Midbrain (tissue), 1 donor: ENCODE measurements around the gene CIDEA.

Experiments
- DNase-seq: peaks from one replicate; lab custom pipeline; 2025; lab: John Stamatoyannopoulos, UW

Gene CIDEA

GRCh38 chr18:12301263-12302005, 47.3 kb downstream of the CIDEA start:
- no peak for DNase-seq

- no peak for DNase-seq
Measured at GRCh38 chr18:12302391-12303147, 48.4 kb downstream of the CIDEA start.

DNA sequence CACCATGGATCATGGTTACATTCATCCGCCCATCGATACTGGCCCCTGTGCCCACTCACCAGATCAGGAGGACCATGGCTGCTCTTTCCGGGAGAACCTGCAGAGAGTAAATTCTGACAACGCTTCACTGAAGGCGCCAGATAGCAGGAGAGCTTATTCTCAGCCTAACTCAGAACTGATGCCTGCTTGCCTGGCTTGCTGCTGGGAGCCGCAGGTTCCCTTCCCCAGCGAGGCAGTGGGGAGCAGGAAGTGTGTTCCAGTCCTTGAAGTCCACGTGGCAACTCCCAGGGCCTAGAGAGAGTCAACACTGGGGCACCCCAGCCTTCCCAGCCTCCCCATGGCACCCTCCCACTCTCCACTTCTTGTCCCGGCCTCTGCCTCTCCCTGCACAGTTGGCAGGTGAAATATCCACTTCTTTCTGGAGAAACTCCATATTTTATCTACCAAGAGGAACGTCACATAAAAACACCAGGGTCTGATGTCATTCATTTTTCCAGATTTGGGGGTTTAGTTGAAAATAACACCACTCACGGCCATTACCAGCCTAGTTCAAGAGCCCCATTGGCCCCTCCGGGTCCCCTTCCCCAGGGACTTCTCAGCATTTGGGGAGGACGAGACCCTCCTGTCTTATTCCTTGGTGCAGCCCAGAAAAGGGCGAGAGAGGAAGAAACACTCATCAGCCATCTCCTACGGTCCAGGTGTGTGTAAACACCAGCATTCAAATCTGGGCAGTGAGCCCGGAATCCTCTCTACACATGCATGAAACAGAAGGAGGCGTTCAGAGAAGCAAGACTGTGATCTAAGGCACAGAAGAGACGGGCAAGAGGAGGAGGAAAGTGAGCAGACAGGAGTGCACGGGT, 50.4 kb downstream of the CIDEA start:
- DNase-seq: no peak

GRCh38 chr18:12305211-12305610, 51.0 kb downstream of the CIDEA start:
- DNase-seq: no peak

GRCh38 chr18:12305930-12306629, 51.9 kb downstream of the CIDEA start:
- no peak for DNase-seq

DNA sequence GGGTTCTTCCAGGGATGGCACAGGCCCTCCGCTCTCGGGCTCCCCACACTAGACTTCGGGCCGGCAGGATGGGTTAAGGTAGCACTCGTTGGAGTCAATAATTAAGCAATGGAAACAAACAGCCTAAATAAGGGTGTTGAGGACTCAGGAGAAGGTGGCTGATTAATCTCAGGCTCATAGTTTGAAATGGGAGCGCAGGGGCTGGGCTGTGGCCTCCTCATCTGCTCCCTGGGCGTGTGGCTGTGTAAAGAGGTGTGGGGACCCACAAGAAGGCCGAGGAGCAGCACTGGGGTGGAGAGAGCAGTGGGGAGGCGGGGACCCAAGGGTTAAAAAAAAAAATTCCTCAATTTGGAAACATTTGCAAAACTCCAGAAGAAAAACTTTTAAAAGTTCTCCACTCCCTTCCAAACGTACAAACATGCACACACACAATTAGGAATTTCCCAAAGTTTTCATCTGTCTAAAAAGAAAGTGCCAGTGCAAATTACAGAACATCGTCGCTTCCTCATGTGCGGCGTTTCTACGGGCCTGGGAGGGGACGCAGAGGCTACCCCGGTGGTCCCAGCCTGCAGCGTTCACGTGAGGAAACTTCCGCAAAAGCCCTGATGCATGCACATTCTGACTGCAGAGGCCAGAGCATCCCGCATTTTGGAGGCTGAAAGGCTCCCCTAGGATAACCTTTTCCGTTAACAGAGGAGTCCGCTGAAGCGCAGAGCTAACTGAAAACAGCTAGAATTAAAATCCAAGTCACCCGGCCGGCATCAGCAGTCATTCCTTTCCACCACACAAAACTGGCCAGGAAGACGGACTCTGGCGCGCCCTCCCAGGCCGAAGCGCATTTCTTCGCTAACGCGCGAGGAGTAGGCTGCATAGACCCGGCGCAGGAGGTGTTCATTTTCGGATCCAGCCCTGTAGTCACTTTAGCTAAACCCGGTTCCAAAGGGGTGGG, 52.9 kb downstream of the CIDEA start:
- no peak for DNase-seq

- DNase-seq: no peak
Measured at GRCh38 chr18:12307701-12308385, 53.7 kb downstream of the CIDEA start, which contains the start of gene TUBB6. Gene TUBB6, plus strand, starts transcription at chr18:12308241. Its CDS starts 52 bp downstream, at chr18:12308293.

DNA sequence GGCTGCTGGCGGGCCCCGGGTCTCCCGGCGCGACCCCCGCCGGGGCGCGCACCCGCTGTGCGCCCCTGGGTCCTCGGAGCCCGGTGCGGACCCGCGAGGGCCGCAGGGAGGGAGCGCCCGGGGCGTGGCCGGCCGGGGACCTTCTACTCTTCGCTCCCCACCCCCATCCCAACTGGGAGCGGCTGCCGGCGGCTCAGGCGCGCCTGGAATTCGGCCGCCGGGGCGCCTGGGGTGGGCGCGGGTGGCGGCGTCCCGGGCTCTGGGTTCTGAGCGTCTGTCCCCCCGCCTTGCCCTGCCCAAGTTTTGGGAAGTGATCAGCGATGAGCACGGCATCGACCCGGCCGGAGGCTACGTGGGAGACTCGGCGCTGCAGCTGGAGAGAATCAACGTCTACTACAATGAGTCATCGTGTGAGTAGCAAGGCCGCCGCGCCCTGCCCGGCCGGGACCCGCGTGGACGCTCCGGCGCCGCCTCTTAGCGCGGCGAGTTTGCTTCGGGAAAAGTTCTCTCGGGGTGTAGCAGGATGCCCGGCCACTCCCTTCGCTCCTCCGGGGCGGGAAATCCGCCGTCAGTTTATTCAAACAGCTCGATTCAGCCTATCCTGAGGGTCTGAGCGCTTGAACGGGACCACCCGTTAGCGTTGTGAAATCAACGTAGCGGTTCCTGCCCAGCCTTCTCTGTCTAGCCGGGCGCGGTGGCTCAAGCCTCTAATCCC, 54.4 kb downstream of the CIDEA start:
- no peak for DNase-seq

DNA sequence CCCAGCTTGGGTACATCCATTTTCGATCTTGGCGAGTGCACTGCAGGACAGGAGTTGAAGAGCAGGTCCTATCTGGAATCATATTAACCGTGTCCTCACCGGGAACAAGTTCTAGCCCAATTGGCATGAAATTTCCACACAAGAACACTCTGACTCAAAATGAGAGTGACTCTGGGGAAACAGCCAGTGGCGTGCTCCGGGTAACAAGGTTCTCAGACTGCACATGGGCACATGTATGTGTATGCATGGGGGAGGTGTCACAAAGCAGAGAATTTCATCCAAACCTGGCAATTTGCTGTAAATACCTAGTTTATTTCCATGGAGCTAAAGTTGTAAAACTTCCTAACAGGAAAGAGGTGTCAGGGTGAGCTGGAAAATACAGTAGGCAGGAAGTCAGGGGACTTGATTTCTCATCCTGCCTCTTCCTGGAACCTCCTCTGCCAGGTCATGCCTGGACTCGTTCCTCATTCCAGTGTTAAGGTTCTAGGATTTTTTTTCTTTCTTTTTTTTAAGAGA, 55.6 kb downstream of the CIDEA start:
- DNase-seq: no peak

DNA sequence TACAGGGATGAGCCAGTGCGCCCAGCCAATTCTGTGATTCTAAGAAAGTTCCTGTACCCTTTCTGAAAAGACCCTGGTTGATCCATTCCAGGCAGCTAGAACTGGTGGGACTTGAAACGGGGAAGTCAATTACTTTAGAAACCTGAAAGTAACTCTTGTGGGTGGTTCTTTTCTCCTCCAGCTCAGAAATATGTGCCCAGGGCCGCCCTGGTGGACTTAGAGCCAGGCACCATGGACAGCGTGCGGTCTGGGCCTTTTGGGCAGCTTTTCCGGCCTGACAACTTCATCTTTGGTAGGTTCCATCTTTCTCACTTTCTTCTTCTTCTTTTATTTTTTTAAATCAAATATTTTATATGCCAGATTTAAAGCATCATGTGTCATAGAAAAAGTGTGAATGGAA, 56.6 kb downstream of the CIDEA start:
- no peak for DNase-seq

DNA sequence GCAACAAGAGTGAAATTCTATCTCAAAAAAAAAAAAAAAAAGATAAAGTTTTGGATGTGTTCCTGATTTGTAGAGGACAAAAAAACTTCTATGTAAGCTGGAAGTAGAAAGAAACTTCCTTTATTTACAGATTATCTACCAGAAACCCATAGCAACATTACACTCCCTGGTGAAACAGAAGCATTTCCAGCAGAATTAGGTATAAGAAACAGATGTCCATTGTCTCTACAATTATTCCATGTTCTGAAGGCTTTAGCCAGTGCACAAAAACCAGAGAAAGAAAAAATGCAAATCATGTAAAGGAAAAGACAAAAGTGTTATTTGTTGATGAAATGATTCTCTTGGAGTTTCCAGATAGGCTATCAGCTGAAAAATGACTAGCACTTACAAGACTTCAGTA, 58.8 kb downstream of the CIDEA start:
- DNase-seq: no peak

GRCh38 chr18:12313530-12314245, 59.5 kb downstream of the CIDEA start:
- DNase-seq: no peak

GRCh38 chr18:12314591-12315305, 60.6 kb downstream of the CIDEA start:
- no peak for DNase-seq

GRCh38 chr18:12315490-12315889, 61.3 kb downstream of the CIDEA start:
- DNase-seq: no peak

GRCh38 chr18:12315911-12316310, 61.8 kb downstream of the CIDEA start:
- no peak for DNase-seq

DNA sequence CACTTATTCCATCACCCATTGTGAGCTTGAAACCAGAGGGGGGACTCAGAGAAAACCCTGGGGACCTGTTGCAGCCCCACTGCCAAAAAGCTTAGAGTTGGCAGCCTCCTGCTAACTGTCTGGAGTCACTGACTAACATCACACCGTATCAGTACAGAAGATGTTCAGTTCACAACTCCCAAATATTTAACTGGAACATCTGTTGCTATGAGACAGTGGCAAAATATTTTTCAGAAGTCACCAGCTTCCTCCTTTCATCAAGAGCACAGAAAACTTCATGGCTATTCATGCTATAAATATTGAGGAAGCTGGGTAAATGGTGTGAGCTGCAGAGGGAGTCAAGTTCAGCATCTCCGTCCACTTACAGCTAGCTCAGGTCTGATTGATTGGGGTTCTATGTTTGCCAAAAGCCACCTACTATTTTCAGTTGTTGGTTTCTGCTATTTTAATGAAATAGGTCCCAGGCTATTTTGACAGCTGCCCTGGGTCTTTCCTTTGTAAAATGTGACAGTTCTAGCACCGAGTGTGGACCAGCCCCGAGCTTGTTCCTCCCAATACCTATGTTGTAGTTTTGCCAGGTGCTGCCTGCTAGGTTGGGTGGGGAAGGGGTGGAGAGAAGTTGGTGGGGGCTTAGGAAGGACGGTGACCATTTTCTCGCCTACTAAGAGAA, 63.6 kb downstream of the CIDEA start:
- no peak for DNase-seq

DNA sequence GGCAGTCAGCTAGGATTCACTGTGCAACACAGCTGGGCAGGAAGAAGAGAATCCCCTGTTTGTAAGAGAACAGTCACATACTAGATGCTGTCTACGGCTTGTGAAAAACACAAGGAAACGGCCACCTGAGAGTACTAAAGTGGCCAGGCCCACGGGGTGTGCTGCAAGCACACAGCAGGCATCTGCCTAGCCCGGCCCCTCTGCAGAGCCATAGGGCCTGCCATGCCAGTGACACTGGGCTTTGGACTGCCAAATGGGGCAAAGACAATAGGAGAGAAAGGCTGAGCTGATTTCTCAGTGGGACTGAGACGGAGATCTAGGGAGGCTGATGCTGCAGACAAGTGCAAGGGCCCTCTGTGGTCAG, 64.2 kb downstream of the CIDEA start:
- peak; percentile 5 for DNase-seq
